H1 (cell line): ENCODE measurements around the gene ACYP2. TPM values are rescaled to one million over a fixed set of nuclear protein-coding genes. Genes with fewer than 3 reads are reported as not detected.

Experiments
- ATF3 ChIP-seq: IDR thresholded peaks from 2 replicates; pipeline ENCODE4 v1.6.1; 2011; ENCODE audit warnings: low read depth, mild to moderate bottlenecking, low read length; ENCODE audit not compliant: insufficient read depth
- CHD7 ChIP-seq: fragments of 300-600 bp; sonication (generic); IDR thresholded peaks from 2 replicates; pipeline ENCODE4 v1.7.1; 2012; ENCODE audit warnings: low read length, moderate library complexity, mild to moderate bottlenecking, inconsistent platforms; ENCODE audit not compliant: insufficient replicate concordance
- CTCF ChIP-seq, 3 experiments: IDR thresholded peaks; 1 replicate in 2 of 3; 2 replicates in 1 of 3; pipeline versions ENCODE4 v1.5.1 to v1.6.1; 2011; ENCODE audit warnings: low read length in 3 of 3, mild to moderate bottlenecking in 3 of 3, inconsistent platforms in 2 of 3, low read depth in 1 of 3, moderate library complexity in 1 of 3; ENCODE audit not compliant: insufficient read depth in 1 of 3; ENCODE audit errors: control extremely low read depth in 1 of 3
- JUND ChIP-seq: IDR thresholded peaks from 2 replicates; pipeline ENCODE4 v1.6.1; 2011; ENCODE audit warnings: mild to moderate bottlenecking, improper control_type of control experiment, low read length
- KDM1A ChIP-seq: fragments of 200-600, 300-600 bp; sonication (generic); IDR thresholded peaks from 2 replicates; pipeline ENCODE4 v1.7.1; 2016; ENCODE audit warnings: mild to moderate bottlenecking, low read length, borderline replicate concordance
- MAFK ChIP-seq: IDR thresholded peaks from 2 replicates; pipeline ENCODE4 v1.6.1; 2012; ENCODE audit warnings: low read depth, mild to moderate bottlenecking, improper control_type of control experiment, low read length
- NRF1 ChIP-seq: IDR thresholded peaks from 2 replicates; pipeline ENCODE4 v1.6.1; 2011; ENCODE audit warnings: mild to moderate bottlenecking, low read depth, low read length, improper control_type of control experiment
- POLR2A ChIP-seq, 2 experiments: IDR thresholded peaks; 1 replicate in 1 of 2; 2 replicates in 1 of 2; pipeline ENCODE4 v1.6.1; 2011; ENCODE audit warnings: low read depth in 2 of 2, low read length in 2 of 2, mild to moderate bottlenecking in 2 of 2; ENCODE audit errors: control extremely low read depth in 1 of 2
- SIRT6 ChIP-seq: IDR thresholded peaks from one replicate; pipeline ENCODE4 v1.7.1; 2012; ENCODE audit warnings: low read length, inconsistent platforms
- polyA plus RNA-seq, 7 experiments: library from polyadenylated mRNA; depleted of rRNA in 3 of 7; stranded (reverse) in 5 of 7; unstranded in 2 of 7; fragments of >200 nt in 5 of 7; fragments of 200-250 nt in 2 of 7; gene quantifications; 1 replicate in 5 of 7; 2 replicates in 1 of 7; 4 replicates in 1 of 7; pipeline versions ENCODE4 v1.2.1 to v1.2.3, GENCODE V29; 2011 to 2013; ENCODE audit warnings: missing spikeins in 2 of 7, mixed read lengths in 2 of 7
- total RNA-seq: library from RNA; stranded (reverse); fragmentation: NEBNext Ultra II Directional; extraction: Animal tissue kit (Norgen Biotek cat#: 25700); gene quantifications from 2 replicates; pipeline ENCODE4 v1.2.1, GENCODE V29; 2021

The ACYP2 gene
- total and polyA plus RNA-seq, 2 of the 8 experiments (the other 6 are each of a cell fraction or from before 2014, with no cell fraction given), result 3.4 to 4.4 TPM

GRCh38 chr2:54317973-54318372 is 202.6 kb downstream of the ACYP2 start (continued):
- no peak for TF ChIP-seq CHD7
- TF ChIP-seq SIRT6, result no peak
- TF ChIP-seq KDM1A, result no peak
- no peak for TF ChIP-seq NRF1
- TF ChIP-seq JUND, result no peak
- TF ChIP-seq POLR2A (IDR thresholded peaks at IDR 0.05; ENCODE audit: control extremely low read depth in 1 of 2, low read depth in 2 of 2, low read length in 2 of 2), result no peak
- no peak for TF ChIP-seq MAFK
- TF ChIP-seq CTCF (IDR thresholded peaks at IDR 0.05; ENCODE audit: control extremely low read depth in 1 of 3, insufficient read depth in 1 of 3, low read depth in 1 of 3, low read length in 3 of 3), result no peak
- no peak for TF ChIP-seq ATF3
